ENCODE data around the gene SLIT1.

- TF ChIP-seq POLR2AphosphoS5 (IDR thresholded peaks at IDR 0.05; ENCODE audit: low read depth, low read length) (no peak), POLR2A (IDR thresholded peaks at IDR 0.05; ENCODE audit: low read depth, low read length) (no peak)
Observed at GRCh38 chr10:97183314-97183713, 2.4 kb downstream of the SLIT1 start.

Data from GM12892 (cell line).